HPDE6-E6E7 (cell line): ENCODE results near the gene FFAR1.

Experiments used
- DNase-seq: peaks from one replicate; pipeline ENCODE4 v3.0.0; 2011; ENCODE audit warnings: missing footprints; ENCODE audit errors: extremely low spot score

FFAR1 gene, protein sequence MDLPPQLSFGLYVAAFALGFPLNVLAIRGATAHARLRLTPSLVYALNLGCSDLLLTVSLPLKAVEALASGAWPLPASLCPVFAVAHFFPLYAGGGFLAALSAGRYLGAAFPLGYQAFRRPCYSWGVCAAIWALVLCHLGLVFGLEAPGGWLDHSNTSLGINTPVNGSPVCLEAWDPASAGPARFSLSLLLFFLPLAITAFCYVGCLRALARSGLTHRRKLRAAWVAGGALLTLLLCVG (N-terminal part only)

DNA sequence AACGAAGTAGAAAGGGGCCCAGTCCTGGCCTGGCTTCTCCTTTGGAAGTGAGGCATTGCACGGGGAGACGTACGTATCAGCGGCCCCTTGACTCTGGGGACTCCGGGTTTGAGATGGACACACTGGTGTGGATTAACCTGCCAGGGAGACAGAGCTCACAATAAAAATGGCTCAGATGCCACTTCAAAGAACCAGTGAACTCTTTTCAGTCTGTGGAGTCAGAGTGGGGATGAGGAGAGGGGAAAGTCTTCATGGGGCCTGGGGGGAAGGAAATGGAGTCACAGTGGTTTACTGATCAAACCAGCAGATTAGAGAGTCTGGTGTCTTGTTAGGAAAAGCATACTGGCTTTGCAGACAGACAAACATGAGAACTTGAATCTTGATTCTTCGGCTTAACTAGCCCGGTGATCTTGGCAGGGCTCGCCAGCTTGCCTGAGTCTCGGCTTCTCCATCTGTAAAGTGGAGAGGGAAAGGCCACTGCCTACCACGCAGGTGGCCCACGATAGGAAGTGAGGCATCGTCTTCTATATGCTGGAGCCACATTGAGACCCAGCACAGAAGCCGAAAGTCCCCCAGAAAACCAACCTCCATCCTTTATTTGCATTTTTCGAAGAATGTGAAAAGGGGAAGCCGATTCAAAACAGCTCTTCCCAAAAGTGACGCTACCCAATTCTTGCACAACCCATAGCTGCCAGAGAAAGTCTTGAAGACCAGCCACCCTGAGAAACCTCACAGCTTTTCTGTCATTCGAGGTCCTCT lies at the start of gene FFAR1:
TSS of gene FFAR1 (plus strand) at position 732 of the 759 bp plus-strand sequence. CDS start 3,650 bp downstream, outside the sequence.
- DNase-seq = no peak

DNA sequence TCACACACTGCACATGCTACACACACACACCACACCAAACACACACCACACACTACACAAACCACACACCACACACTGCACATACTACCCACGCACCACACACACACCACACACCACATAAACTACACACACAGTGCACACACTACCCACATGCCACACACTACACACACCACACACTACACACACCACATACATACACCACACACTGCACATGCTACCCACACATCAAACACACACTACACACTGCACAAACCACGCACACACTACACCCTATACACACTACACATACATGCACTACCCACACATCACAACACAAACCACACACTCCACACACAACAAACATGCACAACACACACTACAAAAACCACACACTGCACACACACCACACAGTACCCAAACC lies 49.8 kb upstream of the FFAR1 start:
- DNase-seq = no peak

DNA sequence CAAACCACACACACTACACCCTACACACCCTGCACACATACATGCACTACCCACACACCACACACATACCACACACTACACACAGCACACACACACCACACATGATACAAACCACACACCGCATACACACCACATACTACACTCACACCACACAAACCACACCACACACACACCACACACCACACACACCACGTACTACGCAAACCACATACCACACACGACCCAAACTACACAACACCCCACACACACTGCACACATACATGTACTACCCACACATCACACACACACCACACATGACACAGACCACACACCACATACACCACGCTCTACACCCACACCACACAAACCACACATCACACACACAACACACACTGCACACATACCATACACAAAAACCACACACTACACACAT lies 49.1 kb upstream of the FFAR1 start:
- no peak for DNase-seq

DNA sequence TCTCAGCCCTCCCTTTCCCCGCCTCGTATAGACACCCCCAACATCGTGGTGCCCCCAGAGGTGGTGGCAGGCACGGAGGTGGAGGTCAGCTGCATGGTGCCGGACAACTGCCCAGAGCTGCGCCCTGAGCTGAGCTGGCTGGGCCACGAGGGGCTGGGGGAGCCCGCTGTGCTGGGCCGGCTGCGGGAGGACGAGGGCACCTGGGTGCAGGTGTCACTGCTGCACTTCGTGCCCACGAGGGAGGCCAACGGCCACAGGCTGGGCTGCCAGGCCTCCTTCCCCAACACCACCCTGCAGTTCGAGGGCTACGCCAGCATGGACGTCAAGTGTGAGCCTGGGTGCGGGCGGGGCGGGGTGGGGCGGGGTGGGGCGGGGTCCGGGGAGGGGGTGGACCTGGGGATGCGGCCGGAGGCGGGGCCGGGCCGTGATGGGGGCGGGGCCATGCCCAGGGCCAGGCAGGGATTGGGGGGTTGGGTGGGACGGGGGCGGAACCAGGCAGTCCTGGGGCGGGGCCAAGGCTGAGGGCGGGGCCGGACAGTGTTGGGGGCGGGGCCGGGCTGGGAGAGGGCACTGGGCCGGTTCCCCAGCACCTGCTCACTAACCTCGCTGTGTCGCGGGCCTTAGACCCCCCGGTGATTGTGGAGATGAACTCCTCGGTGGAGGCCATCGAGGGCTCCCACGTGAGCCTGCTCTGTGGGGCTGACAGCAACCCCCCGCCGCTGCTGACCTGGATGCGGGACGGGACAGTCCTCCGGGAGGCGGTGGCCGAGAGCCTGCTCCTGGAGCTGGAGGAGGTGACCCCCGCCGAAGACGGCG lies 48.0 kb upstream of the FFAR1 start:
- no peak for DNase-seq

DNA sequence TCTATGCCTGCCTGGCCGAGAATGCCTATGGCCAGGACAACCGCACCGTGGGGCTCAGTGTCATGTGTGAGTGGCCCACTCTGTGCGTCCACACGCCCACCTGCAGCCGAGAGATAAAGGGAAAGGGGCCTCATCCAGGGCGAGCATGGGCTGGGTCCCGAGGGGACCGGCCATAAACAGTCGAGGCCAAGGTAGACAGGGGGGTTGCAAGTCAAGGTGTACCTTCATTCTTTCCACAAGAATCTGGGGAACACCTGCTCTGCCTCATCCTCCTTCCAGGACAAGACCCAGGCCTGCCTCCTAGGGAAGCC lies 47.4 kb upstream of the FFAR1 start:
- no peak for DNase-seq

DNA sequence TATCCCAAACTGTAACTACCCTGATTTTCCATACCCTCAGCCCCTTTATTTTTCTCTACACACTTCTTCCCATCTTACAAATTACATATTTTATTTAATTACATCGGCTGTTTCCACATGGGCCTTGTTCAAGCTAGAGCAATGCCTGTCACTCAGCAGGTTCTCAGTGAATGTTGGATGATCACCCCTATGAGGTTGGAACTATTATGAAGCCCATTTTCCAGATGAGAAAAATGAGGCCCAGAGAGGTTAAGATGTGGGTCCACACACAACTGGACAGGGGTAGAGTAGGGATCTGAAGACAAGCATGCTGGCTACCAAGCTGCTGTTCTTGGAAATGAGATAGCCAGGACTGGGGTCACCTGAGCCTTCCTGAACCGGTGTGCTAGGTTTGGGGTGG lies 45.7 kb upstream of the FFAR1 start:
- no peak for DNase-seq

DNA sequence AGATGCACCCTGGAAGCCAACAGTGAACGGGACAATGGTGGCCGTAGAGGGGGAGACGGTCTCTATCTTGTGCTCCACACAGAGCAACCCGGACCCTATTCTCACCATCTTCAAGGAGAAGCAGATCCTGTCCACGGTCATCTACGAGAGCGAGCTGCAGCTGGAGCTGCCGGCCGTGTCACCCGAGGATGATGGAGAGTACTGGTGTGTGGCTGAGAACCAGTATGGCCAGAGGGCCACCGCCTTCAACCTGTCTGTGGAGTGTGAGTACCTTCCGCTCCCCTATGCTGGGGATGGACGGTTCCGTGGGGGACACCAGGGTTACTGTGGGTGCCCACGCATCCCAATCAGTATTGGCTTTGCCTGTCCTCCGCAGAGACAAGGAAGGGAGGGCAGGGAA lies 45.3 kb upstream of the FFAR1 start:
- DNase-seq = no peak

DNA sequence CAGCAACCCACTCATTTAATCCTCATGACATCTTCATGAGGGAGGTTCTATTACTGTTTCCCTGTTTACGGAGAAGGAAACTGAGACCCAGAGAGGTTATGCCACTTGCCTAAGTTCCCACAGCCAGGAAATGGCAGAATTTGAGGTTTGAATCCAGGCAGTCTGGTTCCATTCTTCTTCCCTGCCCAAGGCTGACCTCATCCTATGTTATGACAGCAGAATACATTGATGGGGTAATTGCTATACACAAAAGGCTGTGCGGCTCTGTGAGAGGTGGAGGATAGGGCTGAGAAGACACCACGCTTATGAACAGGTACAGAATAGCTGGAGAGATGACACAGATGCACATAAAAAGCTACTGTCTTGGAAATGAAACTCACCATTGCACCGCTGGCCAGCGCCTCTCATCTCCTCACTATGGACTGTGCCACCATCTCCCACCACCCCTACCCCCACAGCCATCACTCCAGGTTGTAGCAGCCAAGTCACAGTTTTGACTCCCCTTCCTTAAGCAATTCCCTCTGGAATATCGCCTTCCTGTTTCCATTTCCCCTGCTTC lies 44.3 kb upstream of the FFAR1 start:
- no peak for DNase-seq

DNA sequence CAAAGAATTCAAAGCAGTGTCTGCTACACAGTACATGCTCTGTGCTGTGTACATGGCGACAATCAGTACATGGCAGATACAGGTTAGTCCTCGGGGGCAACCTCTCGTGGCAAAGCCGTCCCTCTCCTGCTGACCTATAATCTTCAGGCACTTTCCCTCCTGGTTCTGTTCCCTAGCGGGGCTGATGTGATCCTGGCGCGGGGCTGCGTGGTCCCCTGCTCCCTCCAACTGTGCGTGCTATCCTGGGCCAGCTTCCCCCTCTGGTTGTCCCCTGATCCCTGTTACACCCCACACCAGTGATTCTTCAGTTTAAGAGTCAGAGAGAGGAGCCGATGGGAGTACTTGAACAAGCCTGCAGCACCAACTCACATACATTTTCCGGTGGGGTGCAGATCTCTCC lies 43.7 kb upstream of the FFAR1 start:
- DNase-seq = no peak

DNA sequence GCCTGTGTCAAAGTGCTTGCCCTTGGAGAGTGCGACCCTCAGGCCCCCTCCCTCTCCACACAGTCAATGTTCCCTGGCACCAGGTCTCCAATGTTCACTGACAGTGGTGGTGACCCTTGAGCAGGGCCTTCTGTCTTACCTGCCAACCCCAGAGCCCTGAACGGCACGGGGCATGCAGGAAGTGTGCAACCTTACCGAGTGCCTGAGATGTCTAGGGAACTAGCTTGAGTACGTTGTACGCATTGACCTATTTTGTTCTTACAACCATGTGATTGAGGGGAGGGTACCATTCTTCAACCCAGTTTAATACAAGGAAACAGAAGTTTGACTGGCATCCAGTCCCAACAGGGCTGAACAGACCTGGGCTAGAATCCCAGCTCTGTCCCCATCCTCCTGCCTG lies 42.5 kb upstream of the FFAR1 start:
- DNase-seq = no peak

DNA sequence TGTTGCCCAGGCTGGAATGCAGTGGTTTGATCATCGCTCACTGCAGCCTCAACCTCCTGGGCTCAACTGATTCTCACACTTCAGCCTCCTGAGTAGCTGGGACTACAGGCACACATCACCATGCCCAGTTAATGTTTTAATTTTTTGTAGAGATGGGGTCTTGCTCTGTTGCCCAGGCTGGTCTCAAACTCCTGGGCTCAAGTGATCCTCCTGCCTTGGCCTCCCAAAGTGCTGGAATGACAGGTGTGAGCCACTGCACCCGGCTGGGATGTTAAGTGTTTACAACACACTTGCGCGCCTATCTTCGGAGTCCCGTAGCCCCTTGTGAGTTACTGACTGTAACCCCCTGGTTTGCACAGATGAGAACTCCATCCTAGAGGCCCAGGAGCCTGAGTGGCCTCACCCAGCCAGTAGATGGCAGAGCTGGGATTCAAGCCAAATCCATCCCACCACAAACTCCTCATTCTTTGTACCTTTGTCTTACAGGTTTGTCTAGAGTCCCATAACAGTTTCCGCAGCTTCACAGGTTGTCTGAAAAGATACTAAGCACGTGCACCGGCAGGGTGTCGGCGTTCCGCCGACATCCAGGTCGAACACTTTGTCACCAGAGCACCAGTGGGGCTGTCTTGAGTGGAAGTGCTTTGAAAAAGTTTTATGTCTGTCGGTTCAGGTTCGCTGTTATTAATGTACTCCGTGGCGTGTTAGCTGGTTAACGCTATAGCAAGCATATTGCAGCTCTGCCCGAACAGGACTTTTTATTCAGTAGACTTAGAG lies 41.0 kb upstream of the FFAR1 start:
- DNase-seq = no peak

DNA sequence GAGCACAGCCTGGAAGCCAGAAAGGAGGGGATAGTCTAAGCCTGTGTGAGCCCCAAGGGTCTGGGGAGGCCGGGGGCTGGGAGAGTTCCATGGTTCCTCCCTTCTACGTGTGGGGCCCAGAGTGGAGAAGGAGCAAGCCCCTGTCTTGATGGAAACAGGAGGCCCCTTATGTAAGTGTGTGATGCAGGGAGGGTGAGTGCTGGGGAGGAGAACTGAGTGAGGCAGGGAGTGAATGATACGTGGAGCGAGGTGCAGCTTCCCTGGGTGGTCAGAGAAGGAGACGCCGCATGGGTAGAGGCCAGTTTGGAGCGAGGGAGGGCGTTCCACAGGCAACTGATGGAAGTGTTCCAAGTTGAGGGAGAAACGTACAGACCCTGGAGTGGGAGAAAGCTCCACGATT lies 39.8 kb upstream of the FFAR1 start:
- DNase-seq = no peak

DNA sequence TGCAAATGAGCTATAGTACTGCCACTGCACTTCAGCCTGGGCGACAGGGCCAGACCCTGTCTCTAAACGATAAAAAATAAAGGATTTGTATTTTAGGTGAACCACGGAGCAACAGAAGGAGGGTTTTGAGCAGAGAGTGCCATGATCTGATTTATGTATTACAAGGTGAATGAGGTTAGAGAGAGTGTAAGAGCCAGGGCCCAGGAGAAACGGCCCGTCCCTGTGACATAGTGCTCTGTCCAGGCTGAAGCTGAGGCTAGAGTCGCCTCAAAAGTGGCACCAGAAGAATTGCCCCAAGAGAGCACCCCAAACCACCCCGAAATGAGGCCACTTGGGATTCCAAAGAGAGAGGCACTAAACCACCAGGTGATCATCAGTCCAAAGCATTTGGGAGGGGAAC lies 38.8 kb upstream of the FFAR1 start:
- no peak for DNase-seq

DNA sequence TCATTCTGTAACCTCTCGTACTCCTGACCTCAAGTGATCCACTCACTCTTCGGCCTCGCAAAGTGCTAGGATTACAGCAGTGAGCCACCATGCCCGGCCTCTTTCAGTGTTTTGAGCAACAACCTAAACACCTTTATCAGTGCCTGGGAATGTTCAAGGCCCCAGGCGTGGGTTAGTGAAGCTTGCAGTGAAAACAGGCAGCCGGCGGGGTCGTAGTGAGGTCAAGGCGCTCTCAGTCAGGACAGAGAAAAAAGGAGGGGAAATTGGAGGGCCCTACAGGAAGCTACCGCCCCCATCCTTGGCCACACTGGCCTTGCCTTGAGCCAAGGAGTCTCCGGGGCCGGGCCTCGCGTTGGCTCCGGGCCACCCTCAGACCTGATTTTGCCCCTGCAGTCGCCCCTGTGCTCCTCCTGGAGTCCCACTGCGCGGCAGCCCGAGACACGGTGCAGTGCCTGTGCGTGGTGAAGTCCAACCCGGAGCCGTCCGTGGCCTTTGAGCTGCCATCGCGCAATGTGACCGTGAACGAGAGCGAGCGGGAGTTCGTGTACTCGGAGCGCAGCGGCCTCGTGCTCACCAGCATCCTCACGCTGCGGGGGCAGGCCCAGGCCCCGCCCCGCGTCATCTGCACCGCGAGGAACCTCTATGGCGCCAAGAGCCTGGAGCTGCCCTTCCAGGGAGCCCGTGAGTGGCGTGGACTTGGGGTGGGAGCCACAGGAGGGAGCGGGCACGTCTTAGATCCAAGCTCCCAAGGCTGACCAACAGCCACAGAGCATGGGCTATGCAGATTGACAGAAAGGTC lies 38.0 kb upstream of the FFAR1 start:
- no peak for DNase-seq

DNA sequence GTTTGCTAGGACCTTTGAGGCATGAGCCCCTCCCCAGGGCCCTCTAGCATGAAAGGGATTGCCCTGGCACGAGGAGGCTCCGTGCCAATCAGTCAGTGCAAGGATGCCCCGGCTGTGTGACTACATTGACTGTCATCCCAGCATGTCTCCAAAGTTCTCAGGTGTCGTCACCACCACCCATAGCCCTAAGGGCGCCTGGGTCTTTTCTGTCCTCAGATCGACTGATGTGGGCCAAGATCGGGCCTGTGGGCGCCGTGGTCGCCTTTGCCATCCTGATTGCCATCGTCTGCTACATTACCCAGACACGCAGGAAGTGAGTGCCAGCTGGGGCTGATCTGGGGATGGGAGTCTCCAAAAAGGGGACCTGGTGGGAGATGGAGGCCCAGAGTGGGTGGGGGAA lies 37.4 kb upstream of the FFAR1 start:
- no peak for DNase-seq

DNA sequence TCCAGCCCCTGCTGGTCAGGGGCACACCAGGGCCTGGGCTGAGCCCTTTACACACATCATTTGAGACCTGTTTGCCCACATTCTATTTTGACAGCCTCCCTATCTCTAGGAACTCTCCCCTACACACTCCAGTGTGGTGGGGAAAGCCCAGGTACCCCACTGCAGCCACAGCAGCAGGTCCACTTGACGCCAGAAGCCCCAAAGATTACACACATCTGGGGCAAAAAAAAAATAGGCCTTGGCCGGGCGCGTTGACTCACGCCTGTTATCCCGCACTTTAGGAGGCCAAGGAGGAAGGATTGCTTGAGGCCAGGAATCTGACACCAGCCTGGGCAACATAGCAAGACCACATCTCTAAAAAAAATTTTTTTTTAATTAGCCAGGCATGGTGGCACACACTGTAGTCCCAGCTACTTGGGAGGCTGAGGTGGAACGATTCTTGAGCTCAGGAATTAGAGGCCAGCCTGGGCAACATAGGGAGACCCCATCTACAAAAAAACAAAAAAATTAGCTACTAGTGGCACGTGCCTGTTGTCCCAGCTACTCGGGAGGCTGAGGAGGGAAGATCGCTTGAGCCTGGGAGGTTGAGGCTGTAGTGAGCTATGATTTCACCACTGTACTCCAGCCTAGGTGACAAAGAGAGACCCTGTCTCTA lies 36.8 kb upstream of the FFAR1 start:
- DNase-seq = no peak

DNA sequence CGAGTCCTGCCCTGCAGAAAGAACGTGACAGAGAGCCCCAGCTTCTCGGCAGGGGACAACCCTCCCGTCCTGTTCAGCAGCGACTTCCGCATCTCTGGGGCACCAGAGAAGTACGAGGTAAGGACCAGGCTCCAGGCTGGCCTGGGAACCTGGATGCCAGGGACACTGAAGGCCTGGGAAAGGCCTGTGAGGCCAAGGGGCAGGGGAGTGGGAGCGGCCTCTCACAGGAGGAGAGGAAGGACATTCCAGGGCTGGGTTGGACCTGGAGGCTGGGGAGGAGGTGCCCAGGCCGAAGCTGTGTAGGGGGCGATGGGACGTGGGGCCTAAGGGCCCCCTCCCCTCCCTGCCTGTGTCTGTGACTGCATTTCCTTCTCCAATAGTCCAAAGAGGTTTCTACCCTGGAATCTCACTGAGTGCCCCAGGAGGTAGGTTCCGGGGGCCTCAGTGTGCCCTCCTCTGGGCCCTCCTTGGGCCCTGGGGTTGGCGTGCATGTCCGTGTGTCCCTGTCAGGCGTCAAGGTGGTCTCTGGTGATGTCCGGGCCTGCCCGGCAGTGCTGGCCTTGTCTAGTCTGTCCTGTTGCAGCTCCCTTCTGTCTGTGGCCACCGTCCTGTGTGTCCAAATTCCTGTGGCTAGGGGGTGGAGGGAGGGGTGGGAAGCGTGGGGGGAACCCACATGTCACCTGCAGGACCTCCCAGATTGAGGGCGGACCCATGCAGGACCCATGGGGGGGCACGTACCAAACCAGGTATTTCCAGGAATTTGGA lies 35.6 kb upstream of the FFAR1 start:
- DNase-seq = no peak

DNA sequence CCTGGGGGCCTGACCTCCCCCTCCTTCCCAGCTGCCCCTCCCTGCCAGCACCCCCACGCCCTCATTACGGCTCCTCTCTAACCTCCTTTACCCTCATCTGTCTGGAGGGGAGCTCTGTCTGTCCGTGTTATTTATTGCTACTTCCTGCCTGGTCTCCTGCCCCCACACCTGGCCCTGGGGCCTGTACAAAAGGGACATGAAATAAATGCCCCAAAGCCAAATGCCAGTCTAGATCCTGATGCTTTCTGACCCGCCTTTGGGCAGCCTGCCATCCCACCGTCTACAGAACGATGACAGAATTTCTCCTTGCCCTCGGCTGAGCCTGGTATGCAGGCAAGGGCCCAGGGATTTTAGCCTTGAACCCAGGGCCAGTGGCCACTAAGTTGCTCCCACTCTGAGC lies 34.1 kb upstream of the FFAR1 start:
- no peak for DNase-seq

DNA sequence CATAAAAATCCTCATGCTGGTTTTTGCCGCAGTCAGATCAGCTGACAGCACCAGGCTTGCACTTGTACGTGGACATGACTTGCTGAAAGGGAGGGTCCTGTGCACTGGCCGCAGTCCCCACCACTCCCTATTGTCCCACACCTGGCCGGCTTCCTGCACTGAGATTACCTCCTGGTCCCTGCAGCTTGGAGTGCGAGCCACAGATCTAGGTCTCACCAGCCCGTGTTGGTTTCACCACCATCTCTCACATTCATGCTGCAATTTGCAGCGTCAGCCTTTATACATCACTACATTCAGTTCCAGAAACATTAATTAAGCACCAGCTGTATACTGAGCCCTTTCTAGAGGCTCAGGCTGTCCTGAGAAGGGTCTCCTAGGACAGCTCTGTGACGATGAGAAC lies 33.7 kb upstream of the FFAR1 start:
- no peak for DNase-seq
